ENCODE data around the gene EPS8.

Gene EPS8

DNA sequence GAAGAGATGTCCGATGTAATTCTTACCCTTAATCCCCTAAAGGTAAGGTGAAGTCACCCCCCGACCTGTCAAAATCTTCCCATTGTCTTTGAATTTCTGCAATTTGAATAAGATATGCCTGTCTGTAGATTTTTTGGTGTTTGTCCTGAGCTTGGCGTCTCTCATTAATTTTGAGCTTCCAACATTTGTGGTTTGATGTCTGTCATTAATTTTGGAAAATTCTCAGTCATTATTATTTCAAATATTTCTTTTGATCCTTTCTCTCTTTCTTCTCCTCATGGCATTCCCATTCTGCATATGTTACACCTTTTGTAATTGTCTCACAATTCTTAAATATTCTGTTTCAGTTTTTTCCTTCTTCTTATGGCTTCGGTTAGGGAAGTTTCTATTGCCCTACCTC, 60.1 kb downstream of the EPS8 start:
- in situ Hi-C loops (cut with HindIII; ENCODE audit: low pct_ligation_motif_present, low pct_unique_long_range_greater_than_20kb, low sequenced_read_pairs), result no loop called here
- DNase-seq, result no peak

DNA sequence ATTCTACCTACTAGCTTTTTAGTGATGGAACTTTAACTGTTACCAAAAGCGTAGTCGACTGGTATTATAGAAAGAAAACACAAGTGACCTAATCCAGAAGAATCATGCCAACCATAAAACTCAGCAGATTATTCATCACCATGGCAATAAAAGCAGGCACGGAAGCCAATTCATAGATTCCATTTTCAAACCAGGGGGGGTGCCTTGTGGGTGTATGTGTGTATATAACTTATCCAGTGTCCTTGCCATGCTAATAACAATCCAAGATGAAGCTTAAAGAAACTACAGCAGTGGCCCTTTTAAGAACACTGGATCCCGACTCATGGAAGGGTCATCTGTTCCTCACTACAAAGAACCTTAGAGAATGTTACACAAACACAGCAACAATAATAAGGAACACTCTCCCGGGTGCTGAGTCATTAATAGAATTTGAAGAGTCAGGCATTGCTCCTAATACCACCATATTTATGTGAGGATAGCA, 61.0 kb downstream of the EPS8 start:
- no peak for DNase-seq
- in situ Hi-C loops (cut with HindIII; ENCODE audit: low pct_ligation_motif_present, low pct_unique_long_range_greater_than_20kb, low sequenced_read_pairs), result no loop called here

DNA sequence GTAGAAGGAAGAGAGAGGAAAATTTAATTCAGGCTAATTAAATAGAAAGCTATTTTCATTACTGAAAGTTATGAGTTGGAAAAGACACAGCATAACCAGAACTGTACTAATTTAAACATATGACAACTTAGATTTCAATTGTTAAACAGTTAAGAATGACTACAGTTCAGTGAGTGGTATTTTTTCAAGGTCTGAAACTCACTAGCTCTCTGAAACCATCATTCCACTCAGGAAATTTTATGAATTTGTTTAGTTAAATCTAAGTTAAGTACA, 62.4 kb downstream of the EPS8 start:
- DNase-seq, result no peak
- in situ Hi-C loops (cut with HindIII; ENCODE audit: low pct_ligation_motif_present, low pct_unique_long_range_greater_than_20kb, low sequenced_read_pairs), result no loop called here

DNA sequence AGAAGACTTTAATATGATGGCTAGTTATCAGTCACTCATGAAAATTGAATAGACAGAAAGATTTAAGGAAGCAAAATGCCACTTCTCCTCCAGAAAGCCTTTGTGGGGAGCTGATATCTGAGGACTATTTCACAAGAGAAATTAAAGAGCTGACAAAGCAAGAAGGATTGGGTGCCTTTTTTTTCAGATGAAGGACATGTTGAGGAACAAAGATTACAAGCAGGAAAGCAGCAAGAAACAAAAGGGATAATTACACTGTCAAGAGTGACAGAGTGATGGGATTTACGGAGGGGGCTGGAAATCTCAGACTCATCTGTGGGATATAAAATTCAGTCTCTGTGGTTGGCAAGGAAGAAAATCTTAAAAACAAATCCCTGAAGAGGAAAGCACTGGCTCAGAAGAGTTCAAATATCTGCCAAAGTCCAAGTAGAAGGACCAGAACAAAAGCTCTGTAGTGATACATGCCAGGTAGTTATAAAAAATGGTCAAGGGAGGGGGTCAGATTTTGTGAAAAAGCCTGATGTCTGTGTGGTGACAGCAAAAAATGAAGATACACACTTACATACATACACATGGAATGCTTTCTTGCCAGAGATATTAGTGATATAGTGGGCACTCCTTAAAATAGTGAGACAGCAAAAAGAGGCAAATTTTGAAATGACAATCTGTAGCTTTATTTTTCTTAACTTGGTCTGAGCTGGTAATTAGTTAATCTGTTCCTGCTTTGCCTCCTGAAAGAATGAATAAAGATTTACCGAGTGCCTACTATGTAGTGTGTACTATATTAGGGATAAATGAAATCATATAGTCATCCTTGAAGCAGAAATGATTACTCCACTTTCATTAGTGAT, 62.9 kb downstream of the EPS8 start:
- in situ Hi-C loops (cut with HindIII; ENCODE audit: low pct_ligation_motif_present, low pct_unique_long_range_greater_than_20kb, low sequenced_read_pairs), result no loop called here
- DNase-seq, result no peak

DNA sequence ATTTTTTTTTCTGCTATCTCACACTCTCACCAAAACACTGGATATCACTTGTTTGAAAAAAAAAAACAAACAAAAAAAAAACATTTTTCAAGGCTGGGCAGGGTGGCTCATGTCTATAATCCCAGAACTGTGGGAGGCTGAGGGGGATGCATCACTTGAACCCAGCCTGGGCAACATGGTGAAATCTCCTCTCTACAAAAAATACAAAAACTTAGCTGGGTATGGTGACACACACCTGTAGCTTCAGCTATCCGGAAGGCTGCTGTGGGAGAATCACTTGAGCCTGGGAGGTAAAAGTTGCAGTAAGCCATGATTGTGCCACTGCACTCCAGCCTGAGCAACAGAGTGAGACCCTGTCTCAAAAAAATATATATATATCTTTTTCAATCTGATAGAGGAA, 66.2 kb downstream of the EPS8 start:
- in situ Hi-C loops (cut with HindIII; ENCODE audit: low pct_ligation_motif_present, low pct_unique_long_range_greater_than_20kb, low sequenced_read_pairs), result no loop called here
- no peak for DNase-seq

DNA sequence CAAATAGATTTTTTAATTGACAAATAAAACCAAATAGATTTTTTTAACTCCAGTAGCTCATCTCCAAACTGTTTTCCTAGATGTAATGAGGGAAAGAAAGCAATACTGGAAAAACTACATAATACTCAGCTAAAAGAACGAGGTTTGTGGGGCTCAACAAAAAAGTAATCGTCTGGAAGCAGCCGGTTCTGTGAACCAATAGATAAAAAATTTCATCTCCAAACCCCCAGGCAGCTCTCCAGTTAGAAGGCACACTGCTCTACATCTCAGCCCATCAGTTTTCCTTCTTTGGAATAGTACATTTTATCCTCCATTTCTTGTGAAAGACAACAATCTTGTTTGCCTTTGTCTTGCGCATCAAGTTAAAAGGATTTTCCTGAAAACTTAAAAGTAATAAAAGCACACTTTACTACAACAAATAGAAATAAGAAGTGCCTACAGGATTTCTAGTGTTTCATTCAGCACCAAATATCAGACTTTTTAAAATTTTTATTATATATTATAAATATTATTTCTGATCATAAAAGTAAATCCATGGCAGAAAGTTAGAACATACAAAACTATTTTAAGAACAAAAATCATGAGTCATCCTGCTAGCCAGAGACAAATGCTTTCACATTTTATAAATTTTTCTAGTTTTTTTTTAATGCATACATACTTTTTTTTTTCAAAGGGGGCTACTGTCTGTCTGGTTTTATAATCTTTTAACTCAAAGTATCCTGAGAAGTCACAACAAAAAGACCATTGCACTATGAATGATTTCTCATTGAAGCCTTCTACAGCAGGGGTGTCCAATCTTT, 67.7 kb downstream of the EPS8 start:
- in situ Hi-C loops (cut with HindIII; ENCODE audit: low pct_ligation_motif_present, low pct_unique_long_range_greater_than_20kb, low sequenced_read_pairs), result no loop called here
- DNase-seq, result peak; percentile 32

DNA sequence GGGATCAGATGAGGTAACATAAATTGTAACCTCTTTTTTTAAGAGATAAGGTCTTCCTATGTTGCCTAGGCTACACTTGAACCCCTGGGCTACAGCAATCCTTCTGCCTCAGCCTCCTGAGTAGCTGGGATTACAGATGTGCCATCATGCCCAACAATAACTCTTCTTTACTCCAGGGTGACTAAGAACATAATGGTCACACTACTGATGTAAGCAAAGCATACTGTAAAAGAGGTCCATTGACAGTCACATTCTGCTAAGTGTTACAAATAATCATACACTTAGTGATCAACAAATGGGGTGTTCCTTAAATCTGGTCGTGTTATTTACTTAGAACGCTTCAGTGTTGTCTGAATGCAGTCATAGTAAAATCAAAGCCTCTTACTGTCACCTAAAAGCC, 68.9 kb downstream of the EPS8 start:
- in situ Hi-C loops (cut with HindIII; ENCODE audit: low pct_ligation_motif_present, low pct_unique_long_range_greater_than_20kb, low sequenced_read_pairs), result no loop called here
- DNase-seq, result no peak

DNA sequence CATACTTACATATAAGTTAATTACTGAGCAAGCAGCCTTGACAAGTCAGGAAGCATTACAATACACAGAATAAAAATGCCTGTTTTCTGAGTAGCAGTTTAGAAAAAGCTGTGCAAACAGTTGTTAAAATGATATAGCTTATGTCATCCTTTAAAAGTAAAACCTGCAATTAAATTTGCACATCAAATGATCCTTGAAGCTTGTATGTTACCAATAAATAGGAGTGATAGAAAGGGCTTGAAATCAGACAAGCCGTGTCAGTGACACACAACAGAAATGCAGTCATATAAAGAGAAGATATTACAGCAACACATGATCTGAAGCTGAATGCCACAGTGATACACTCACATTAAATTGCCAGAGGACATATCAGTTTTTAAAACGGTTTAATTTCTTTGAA, 70.0 kb downstream of the EPS8 start:
- DNase-seq, result no peak
- in situ Hi-C loops (cut with HindIII; ENCODE audit: low pct_ligation_motif_present, low pct_unique_long_range_greater_than_20kb, low sequenced_read_pairs), result no loop called here

DNA sequence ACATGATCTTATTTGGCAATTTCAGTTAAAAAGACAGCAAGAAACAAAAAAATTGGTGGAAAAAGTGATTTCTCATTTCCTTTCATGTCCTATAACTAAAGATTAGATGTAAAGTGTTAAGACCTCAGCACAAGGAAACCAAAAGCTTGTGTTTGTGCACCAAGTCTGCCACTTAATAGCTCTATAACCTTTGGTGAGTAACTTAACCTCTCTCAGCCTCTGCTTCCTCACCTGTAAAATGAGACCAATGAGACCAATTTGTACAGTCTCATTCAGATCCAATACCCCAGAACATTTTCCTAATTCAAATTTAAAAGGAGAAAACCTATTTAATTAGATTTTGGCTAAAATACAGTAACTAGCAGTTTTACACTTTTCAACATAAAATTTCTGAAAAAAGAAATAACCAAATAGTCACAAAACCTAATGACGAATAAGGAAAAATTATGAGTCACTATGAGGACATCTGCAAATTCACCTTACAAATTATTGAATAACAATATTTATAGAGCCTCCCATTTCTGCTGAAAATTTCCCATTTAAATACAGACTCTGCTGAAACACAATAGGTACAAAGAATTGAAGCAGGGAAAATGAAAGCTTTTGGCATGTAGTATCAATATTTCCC, 71.1 kb downstream of the EPS8 start:
- in situ Hi-C loops (cut with HindIII; ENCODE audit: low pct_ligation_motif_present, low pct_unique_long_range_greater_than_20kb, low sequenced_read_pairs), result no loop called here
- no peak for DNase-seq

DNA sequence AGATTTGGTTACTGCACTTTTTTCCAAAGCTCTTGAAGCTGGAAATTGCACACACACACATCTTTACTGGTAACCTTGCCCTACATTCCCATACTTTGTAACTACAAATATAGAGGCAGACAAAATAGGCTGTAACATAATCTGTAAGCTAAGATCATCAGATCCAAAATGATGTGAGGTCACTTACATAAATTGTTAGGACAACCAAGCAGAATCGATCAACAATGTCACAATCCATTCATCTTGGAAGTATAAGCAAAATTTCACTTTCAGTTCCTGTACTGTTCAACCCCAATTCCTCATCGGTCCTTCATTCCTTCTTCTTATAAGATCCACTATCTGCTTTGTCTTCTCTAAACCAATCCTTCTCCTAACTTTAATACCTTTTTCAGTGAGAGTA, 72.6 kb downstream of the EPS8 start:
- DNase-seq, result no peak
- in situ Hi-C loops (cut with HindIII; ENCODE audit: low pct_ligation_motif_present, low pct_unique_long_range_greater_than_20kb, low sequenced_read_pairs), result no loop called here

DNA sequence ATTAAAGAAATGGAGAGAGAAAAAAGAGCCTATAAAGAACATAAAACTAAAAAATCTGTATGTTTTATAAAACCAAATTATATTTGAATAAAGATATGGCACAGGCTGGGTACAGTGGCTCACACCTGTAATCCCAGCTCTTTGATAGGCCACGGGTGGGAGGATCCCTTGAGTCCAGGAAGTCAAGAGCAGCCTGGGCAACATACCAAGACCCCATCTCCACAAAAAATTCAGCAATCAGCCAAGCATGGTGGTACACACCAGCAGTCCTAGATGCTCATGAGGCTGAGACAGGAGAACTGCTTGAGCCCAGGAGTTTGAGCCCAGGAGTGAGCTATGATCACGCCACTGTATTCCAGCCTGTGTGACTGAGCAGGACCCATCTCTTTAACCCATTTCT, 74.9 kb downstream of the EPS8 start:
- DNase-seq, result no peak
- in situ Hi-C loops (cut with HindIII; ENCODE audit: low pct_ligation_motif_present, low pct_unique_long_range_greater_than_20kb, low sequenced_read_pairs), result no loop called here

DNA sequence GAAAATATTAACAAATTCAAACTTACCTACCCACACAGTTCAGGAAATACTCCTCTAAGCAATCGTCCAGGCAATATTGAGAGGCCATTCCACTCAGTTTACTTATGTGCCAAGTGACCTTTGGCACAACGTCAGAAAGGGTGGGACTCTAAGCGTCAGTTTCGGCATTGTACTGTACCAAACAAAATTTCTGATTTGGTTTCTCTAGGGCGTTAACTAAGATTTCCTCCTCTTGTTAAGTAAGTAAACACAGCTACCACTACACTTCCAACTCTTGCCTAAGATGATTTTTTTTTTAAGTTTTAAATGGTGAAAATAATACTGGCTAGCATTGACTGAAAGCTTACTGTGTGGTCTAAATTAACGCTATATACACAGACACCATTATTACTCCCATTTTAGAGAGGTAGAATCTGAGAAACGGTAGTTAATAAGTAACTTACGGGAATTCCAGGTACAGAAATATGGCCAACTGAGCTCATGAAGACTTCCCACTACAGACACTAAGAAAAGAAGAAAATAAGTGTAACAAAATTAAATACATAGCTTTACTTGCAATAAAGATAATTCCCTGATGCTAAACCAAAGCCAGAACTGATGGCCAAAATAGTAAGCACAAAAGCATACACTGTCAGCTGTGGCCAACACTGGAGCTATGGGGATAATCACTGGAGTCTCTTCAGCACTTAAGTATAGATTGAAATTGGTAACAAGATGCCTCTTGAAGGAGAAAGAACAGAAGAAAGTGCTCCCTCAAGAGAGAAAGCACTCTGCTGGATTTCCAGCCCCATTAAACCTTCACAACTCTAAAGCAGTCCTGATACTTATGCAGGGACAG, 76.1 kb downstream of the EPS8 start:
- DNase-seq, result peak; percentile 52

DNA sequence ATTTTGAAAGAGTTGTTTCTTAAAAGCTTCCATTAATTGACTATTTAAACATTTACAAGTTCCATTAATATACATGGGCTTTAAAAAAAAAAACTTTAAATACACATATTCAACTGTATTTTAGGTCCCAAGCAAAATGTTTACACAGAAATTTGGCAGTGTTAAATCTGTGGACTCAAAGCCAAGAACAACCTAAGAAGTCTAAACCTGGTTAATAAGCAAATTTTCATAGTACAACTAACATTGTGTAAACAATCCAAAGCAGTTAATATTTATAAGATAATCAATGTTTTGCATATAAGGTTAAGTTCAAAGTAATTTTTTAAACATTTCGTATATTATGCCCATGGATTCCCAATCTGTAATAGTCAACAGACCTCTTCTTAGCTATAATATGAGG, 77.0 kb downstream of the EPS8 start:
- in situ Hi-C loops (cut with HindIII; ENCODE audit: low pct_ligation_motif_present, low pct_unique_long_range_greater_than_20kb, low sequenced_read_pairs), result no loop called here
- no peak for DNase-seq

More for the DNA sequence above, 76.1 kb downstream of the EPS8 start:
- in situ Hi-C loops (cut with HindIII; ENCODE audit: low pct_ligation_motif_present, low pct_unique_long_range_greater_than_20kb, low sequenced_read_pairs), result no loop called here

DNA sequence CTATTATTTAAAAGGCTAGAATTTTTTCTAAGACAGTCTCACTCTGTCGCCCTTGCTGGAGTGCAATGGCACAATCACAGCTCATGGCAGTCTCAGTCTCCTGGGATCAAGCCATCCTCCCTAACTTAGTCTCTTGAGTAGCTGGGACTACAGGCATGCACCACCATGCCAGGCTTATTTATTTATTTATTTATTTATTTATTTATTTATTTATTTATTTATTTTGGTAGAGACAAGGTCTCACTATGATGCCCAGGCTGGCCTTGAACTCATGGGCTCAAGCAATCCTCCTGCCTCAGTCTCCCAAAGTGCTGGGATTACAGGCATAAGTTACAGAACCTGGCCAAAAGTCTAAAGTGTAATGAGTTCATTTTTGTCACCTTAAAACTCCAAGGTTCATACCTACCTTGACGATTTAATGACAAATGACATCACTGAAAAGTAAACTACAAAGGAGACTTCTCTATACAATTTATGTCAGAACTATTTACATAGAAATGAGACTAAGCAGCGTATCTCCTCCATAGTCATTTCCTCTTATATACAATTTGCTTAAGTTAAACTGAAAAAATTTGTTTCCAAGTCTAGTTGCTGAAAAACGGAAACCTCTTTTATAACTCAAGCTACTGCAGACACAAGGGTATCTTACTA, 78.2 kb downstream of the EPS8 start:
- in situ Hi-C loops (cut with HindIII; ENCODE audit: low pct_ligation_motif_present, low pct_unique_long_range_greater_than_20kb, low sequenced_read_pairs), result no loop called here
- no peak for DNase-seq

DNA sequence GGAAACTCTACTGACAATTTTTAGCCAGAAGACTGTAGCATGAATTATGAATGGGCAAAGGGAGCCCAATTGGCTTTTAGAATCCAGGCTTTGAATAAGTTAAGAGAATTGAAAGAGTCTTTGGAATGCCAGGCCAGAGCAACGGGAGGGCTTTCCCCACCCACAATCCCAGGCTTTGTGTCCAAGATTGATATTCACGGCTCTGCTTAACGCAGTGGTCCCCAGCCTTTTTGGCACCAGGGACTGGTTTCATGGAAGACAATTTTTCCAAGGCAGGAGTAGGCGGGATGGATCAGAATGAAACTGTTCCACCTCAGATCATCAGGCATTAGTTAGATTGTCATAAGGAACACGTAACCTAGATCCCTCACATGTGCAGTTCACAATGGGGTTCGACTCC, 79.6 kb downstream of the EPS8 start:
- no peak for DNase-seq
- in situ Hi-C loops (cut with HindIII; ENCODE audit: low pct_ligation_motif_present, low pct_unique_long_range_greater_than_20kb, low sequenced_read_pairs), result no loop called here

DNA sequence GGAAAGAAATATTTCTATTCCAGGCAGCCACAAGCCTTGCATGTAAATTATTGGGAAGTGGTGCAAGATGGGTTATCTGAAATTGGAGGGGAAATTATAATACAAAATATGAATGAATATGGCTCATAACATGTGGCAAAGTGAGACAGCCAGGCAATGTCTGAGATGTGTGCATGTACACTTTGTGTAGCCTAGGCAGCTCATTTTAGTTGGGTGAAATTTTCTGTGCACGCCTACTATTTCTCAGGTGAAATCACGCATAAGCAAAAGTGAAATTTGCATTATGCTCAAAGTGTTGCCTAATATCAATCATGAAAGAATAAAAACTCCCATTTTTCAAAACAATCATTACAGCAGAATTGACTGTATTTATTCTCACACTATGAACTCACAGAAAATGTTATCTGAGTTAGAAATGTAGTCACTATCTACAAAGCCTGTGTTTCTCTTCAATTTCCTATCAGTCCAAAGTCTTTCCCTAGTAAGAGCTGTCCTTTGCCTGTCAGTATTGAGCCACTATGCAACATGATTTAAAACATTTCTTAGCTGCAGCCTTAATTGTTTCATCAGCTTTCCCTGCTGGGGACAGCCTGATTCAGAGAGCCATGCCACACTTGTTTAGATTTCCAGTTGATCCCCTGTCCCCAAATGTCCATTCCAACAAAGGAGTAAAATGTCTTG, 80.7 kb downstream of the EPS8 start:
- DNase-seq, result no peak
- in situ Hi-C loops (cut with HindIII; ENCODE audit: low pct_ligation_motif_present, low pct_unique_long_range_greater_than_20kb, low sequenced_read_pairs), result no loop called here

DNA sequence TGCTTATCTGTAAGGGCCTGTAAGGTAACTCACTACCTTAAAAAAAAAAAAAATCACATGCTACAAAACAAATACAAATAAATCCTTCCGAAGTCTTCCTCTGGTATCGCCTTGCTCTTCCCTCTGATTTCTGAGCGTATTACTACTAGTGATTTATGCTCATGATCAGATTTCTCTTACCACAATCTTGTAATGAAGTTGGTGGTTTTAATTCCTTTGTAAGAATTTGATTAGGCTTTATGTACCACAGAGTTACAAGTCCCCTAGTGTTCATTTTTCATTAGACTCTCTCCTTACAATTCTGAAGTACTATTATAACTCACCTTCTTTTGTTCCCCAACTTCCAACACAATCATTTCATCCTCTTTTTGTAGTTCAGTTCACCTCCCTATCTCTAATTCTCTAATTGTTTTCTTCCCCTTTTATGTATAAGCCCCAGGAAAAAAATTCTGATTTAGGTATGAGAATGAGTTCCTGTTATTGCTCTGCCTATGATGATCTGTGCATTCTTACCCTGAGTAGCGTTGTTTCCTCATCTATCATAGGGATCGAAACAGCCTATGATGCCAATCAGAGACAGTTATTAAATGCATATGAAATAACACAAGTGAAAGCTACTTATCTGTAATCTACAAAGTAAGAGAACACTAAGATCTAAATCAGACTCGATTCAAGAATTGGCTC, 81.5 kb downstream of the EPS8 start:
- DNase-seq, result no peak

More for the DNA sequence above, 81.5 kb downstream of the EPS8 start:
- in situ Hi-C loops (cut with HindIII; ENCODE audit: low pct_ligation_motif_present, low pct_unique_long_range_greater_than_20kb, low sequenced_read_pairs), result no loop called here
